Erythroblast (primary cell): ENCODE measurements around the gene COQ6.
"Not testable (repeated sequence)": the region's sequence is repeated elsewhere in the genome, so short reads cannot be mapped to it uniquely, and the experiment has no call there.

Experiments used
- DNase-seq, 2 experiments: peaks; one replicate each; lab custom pipeline; 2025; lab: John Stamatoyannopoulos, UW
- GATA1 ChIP-seq: IDR thresholded peaks from 2 replicates; pipeline ENCODE4 v1.6.1; 2011; ENCODE audit warnings: low read depth, mild to moderate bottlenecking, control low read depth, low read length, moderate library complexity
- POLR2A ChIP-seq: IDR thresholded peaks from 2 replicates; pipeline ENCODE4 v1.6.1; 2011; ENCODE audit warnings: mild to moderate bottlenecking, low read length

Gene COQ6

DNA sequence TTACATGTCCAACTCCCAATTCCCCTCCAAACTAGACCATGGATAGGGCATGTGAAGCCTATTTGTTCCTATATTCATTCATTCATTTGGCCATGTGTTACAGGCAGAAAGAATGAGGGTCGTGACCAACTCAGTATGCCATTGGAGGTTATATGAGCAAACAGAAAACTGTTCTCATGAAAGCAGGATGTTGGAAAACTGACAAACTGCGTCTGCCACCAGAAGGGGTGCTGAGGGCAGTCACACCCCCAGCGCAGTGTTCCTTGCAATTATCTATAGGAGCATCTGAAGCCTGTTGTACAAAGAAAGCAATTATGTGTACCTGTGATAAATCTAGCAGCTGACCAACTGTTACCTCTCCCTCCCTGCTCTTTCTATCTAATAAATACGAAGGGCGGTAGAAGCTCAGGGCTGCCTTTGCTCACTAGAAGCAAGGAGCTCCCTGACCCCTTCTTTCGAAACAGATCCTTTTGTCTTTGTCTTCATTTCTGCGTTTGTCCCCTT is 47.9 kb downstream of the COQ6 start:
- DNase-seq, result no peak
- TF ChIP-seq POLR2A (no peak), GATA1 (no peak)

DNA sequence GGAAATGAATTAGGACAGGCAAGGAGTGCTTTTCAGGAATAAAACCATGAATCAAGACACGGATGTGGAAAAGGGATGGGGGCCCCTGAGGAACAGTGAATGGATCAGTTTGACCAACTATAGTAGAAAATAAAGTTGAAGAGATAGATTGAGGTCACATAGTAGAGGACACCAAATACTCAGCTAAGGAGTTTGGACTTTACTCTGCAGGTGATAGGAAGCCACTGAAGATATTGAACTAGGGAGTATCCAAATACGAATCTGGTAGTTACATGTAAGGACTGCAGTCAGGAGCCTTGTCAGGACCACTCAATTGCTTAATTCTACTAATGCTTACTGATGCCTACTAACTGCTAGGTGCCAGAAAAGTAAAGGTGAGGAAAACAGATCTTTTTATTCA is 48.6 kb downstream of the COQ6 start:
- DNase-seq, result no peak
- TF ChIP-seq POLR2A, result no peak

DNA sequence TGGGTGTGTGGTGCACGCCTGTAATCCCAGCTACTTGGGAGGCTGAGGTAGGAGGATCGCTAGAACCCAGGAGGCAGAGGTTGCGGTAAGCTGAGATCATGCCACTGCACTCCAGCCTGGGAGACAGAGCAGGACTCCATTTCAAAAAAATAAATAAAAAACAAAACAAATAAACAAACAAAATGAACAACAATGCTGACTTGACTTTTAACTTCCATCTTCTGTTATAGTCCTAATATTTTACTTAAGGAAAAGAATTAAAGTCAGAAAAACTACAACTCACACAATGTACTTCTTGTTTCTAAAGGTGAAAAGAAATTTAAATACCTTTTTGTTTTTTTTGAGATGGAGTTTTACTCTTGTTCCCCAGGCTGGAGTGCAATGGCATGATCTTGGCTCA is 55.6 kb downstream of the COQ6 start:
- DNase-seq, result not testable (repeated sequence)

DNA sequence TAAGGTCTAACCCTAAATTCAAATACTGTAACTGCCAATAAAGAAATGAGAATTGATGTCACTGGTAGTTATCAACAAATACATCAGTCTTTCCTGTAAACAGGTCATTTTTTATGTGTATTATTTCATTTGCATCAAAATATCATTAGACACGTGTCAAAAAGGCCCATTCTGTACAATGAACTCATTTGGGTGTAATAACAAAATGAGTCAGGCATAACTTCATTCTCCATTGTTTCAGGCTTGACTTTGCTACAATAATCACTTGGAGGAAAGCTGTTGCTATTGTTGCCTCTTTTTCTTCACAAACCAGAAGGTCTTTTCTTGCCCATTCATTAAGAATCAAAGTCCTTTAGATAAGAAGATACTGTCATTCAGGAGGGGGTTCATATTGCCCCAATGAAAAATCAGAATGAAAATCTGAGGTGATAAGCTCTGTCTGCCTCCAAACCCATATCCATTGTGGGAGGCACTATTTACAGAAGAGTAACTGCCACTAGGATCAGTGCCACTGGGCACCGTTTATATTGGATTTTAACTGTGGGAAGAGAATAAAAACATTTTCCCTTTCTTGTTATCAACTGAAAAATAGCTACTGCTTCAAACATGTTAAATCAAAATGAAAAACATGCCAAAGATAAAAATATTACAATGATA is 58.9 kb downstream of the COQ6 start:
- TF ChIP-seq GATA1 (no peak), POLR2A (no peak)
- DNase-seq, result no peak
